GM18511 (cell line): Measurements from ENCODE around the gene SEMA6B.
"Not testable (repeated sequence)": the region's sequence is repeated elsewhere in the genome, so short reads cannot be mapped to it uniquely, and the experiment has no call there.

Experiments
- ATAC-seq: cut with Tn5 transposase; IDR thresholded peaks from one replicate; pipeline ENCODE4 v1.9.1; 2021; ENCODE audit warnings: mild to moderate bottlenecking, moderate library complexity; ENCODE audit not compliant: unreplicated experiment

Gene SEMA6B

GRCh38 chr19:4576016-4576933 lies 16.8 kb upstream of the SEMA6B start:
- no peak for ATAC-seq

DNA sequence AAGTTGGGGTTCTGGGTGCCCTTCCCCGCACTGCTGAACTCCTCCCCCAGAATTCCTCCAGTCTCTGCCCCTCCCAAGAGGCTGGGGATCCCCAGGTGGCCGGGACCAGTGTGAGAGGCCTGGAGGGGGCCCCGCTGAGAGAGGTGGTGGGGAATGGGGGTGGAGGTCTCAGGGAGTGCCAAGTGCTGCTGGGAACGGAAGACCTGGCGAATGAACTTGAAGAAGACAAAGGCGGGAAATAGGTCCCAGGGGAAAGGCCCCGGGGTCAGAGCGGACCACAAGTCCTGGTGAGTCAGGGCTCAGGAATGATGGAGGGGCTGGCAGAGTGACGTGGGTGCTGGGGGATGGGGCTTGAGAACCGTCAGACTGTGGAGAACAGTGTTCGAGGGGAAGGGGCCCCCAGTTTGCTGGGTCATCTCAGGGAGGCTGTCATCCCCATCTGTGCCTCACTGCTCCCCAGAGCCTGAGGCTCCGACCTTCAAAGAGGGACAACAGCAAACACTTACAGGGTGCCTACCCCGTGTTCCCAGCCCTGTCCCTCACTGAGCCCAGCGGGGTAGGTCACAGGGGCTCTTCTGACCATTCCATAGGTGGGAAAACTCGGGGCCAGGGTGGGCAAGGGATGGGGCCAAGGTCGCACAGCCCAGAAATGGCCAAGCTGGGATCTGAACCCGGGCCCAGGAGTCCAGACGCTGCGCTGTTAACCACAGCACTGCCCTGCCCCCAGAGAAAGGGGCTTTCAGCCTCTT lies 16.0 kb upstream of the SEMA6B start:
- no peak for ATAC-seq

DNA sequence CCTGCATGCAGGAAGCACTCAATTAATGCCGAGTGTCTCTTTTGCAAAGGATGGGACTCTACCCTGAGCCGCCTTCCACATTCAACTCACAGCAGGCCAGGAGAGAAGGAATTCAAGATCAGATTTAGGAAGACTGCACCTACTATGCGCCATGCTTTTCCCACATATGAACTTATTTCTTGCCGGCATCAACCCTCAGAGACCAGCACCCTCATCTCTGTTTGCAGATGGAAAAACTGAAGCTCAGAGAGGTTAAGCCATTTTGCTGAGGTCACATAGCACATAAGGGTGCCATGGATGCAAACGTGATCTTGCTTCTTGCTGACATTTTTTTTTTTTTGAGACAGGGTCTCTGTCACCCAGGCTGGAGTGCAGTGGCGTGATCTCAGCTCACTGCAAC lies 14.2 kb upstream of the SEMA6B start:
- no peak for ATAC-seq

DNA sequence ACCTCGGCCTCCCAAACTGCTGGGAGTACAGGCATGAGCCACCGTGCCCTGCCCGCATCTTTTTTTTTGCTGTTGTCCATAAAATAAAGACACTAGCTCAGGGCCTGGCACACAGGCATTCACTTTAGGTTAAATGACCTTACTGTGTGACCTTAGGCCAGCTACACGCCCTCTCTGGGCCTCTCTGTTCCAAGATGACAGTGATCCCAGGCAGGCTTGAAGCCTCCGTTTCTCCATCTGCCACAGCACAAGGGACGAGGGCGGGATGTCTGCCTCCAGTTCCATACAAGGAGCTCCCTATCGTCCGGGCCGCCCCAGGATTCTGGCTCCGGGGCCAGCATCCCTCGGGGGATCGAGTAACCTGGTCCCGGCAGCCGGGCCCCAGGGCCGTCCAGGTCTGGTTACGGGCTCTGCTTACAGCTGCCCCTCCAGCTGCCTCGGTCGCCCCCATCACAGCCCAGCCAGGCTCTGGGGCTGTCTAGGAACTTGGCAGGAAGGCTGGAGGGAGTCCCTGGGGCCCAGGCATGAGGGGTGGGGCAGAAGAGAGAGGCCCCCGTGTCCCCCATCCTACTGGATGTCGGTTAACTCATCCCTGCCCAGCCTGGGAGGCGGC lies 11.9 kb upstream of the SEMA6B start:
- ATAC-seq = no peak

DNA sequence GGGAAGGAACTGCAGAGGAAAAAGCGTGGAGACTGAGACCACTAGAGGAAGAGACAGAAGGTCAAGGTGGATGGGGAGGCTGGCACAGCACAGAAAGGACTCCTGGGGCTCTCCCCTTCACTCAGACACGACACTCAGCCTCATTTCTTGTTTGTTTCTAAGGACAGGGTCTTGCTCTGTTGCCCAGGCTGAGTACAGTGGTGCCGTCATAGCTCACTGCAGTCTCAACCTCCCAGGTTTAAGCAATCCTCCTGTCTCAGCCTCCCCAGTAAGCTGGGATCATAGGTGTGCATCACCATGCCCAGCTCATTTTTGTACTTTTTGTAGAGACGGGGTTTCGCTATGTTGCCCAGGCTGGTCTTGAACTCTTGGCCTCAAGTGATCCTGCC lies 11.4 kb upstream of the SEMA6B start:
- no peak for ATAC-seq

- ATAC-seq = no peak
These were observed 10.9 kb upstream of the SEMA6B start for GRCh38 chr19:4570402-4570801.

DNA sequence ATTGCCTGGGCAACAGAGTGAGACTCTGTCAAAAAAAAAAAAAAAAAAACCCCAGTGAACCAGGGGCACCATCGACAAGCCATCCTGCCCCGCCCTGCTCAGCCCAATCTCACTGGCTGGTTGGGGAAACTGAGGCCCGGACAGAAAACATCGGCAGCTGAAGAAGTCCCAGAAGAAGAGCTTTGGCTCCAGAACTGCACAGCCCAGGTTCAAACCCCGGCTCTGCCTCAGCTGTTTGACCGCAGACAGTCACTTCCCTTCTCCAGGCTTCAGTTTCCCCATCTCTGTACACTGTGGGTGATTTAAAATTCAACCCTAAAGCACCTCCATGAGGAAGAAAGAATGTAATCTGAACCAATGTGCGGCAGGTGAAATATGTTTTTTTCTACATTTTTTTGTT lies 9.4 kb upstream of the SEMA6B start:
- no peak for ATAC-seq

DNA sequence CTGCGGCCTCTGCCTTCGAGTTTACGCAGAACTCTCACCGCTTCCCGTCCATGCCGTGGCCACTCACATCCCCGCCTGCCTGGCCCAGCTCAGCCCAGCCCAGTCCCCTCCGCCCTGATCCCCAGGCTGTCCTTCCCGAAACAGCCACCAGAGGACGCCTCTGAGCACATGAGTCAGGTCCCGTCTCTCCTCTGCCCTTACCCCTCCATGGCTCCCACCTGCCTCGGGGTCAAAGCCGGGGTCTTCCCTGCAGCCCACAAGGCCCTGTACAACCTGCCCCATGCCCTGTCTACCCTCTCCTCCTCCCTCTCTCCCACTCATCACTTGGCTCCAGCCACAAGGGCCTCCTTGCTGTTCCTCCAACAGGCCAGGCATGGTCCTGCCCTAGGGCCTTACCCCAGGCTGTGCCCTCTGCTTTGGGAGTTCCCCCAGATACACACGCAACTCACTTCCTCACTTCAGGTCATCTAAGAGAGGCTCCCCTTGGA lies 8.1 kb upstream of the SEMA6B start:
- ATAC-seq = no peak

GRCh38 chr19:4566402-4567051 lies 7.0 kb upstream of the SEMA6B start:
- no peak for ATAC-seq

- ATAC-seq = not testable (repeated sequence)
These were observed 4.1 kb upstream of the SEMA6B start for GRCh38 chr19:4563562-4563961.

DNA sequence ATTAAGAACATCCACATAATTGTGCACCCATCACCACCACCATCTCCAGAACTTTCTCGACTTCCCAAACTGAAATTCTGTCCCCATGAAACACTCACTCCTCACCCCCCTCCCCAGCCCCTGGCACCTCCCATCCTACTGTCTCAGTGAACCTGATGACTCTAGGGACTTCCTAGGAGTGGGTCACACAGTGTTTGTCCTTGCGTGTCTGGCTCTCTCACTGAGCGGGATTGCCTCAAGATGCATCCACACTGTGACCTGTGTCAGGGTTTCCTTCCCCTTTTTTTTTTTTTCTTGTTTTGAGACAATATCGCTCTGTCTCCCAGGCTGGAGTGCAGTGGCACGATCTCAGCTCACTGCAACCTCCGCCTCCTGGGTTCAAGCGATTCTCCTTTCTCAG lies 2.6 kb upstream of the SEMA6B start:
- not testable (repeated sequence) for ATAC-seq

GRCh38 chr19:4557971-4558941 lies 1.2 kb downstream of the SEMA6B start:
- no peak for ATAC-seq

GRCh38 chr19:4557144-4557970 lies 2.1 kb downstream of the SEMA6B start:
- ATAC-seq = no peak

DNA sequence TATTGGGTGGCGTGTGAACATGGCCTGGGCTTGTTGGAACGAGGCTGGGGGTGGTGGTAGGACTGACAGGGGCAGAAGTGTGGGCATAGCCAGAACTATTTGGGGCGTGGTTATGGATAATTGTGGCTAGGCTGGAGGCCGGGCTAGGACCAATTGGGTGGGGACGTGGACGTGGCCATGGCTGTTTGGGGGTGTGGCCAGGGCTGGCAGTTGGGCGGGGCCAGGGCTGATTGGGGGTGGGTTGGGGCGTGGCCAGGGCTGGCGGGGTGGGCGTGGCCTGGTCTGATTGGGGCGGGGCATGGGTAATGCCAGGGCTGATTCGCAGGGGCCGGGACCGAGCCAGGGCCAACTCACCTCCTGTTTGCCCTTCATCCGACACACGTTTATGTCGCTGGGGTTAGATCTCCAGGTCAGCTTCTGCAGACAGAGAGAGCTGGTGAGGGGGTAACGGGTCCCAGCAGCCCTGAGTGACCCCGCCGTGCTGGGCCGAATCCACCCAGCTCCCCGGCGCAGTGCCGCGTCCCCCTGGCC lies 2.8 kb downstream of the SEMA6B start:
- ATAC-seq = no peak

- no peak for ATAC-seq
These were observed 3.6 kb downstream of the SEMA6B start for GRCh38 chr19:4555657-4556561.

- no peak for ATAC-seq
These were observed 4.8 kb downstream of the SEMA6B start for GRCh38 chr19:4554717-4555116.

GRCh38 chr19:4553775-4554174 lies 5.7 kb downstream of the SEMA6B start:
- ATAC-seq = no peak
